ENCODE results near the gene GPRC6A.
"Not testable (repeated sequence)": the region's sequence is repeated elsewhere in the genome, so short reads cannot be mapped to it uniquely, and the experiment has no call there.

GPRC6A gene, protein sequence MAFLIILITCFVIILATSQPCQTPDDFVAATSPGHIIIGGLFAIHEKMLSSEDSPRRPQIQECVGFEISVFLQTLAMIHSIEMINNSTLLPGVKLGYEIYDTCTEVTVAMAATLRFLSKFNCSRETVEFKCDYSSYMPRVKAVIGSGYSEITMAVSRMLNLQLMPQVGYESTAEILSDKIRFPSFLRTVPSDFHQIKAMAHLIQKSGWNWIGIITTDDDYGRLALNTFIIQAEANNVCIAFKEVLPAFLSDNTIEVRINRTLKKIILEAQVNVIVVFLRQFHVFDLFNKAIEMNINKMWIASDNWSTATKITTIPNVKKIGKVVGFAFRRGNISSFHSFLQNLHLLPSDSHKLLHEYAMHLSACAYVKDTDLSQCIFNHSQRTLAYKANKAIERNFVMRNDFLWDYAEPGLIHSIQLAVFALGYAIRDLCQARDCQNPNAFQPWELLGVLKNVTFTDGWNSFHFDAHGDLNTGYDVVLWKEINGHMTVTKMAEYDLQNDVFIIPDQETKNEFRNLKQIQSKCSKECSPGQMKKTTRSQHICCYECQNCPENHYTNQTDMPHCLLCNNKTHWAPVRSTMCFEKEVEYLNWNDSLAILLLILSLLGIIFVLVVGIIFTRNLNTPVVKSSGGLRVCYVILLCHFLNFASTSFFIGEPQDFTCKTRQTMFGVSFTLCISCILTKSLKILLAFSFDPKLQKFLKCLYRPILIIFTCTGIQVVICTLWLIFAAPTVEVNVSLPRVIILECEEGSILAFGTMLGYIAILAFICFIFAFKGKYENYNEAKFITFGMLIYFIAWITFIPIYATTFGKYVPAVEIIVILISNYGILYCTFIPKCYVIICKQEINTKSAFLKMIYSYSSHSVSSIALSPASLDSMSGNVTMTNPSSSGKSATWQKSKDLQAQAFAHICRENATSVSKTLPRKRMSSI

DNA sequence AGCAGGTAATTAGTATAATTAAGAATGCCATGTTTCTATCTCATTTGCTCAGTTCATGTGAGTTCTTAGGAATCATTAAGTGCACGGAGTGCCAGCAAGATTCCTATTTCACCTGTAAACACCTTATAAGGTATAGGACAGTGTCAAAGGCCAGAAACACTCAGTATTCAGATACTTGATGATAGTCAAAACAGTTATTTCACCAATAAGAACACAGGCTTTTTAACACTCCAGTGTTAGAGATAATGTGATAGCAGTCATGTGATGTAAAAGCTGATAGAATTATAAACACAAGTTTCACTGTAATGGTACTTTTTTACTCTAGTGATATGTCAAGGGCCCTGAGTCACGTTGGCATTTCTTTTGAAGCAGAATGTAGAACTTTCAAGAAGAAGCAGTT is at the start of gene GPRC6A:
TSS of gene GPRC6A (minus strand) at position 101 of the 400 bp plus-strand sequence. CDS start at position 31, 70 bp downstream.
- DNase-seq, result no peak

DNA sequence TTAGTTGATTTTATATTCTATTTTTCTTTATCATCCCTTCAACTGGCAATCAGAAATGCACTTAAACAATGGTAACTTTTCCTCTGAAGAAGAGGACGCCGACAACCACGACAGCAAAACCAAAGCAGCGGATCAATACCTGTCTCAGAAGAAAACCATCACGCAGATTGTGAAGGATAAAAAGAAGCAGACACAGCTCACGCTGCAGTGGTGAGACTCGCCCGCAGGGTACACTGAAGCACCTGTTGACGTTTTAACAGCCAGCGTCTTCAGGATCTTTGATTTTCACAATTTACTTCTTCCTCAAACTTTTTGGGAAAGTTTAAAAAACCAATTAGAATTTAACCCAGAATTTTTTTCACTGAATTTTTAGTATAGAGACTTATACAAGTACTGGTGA is 48.9 kb upstream of the GPRC6A start:
- DNase-seq, result no peak

DNA sequence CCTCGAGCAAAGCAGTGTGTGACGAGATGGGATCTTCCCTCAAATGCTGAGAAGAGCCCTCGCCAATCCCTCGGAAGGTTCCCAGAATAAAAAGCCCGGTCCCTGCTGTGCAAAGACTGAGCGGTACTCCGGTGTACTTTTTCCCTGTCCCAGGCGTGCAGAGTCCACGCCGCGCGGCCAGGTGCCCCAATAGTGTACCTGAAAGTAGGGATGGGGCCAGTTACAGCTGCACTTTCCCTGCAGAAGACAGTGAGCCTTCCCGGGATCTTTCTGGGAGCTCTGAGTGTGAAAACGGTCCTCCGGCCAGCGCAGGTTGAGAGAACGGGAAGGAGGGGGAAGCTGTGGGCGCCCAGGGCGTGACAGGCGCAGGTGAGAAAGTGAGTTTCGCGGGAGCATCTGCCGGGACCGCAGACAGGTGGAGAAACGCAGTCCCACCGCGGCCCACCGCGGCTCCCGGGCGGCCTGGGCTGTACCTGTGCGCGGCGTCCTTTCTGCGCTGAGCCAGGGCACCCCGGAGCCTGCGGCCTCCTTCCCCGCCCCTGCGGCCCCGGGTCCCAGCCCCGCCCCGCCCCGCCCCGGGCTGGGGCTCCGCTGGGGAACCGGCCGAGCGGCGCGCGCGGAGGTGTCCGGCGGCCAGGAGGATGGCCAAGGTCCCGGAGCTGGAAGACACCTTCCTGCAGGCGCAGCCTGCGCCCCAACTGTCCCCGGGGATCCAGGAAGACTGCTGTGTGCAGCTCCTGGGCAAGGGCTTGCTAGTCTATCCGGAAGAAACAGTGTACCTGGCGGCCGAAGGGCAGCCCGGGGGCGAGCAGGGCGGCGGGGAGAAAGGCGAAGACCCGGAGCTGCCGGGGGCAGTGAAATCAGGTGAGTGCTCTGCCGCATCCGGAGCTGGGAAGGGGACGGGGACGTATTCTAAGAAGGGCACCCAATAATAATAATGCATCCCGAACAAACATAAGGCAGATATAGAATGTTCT is 48.0 kb upstream of the GPRC6A start, which contains the start of gene RFX6:
TSS of gene RFX6 (plus strand) at position 608 of the 977 bp plus-strand sequence. CDS start at position 642, 34 bp downstream.
- no peak for DNase-seq

DNA sequence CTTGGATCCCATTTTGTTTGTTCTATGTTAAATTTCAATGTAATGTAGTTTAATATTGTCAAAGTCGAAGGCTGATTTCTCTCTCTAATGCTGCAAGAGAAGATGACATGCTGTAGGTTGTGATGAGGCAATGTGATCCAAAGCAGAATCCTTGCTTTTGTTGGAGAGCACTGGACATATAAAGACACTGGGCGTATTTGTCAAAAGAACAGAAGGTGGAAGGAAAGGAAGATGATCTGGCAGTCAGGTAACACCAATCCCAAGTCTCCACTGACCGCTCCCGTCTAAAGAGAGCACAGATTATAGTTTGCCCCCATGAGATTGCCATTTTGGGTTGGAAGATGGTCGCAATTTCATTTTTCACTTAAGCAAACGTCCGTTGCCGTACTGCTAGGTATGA is 47.2 kb upstream of the GPRC6A start:
- DNase-seq, result no peak

DNA sequence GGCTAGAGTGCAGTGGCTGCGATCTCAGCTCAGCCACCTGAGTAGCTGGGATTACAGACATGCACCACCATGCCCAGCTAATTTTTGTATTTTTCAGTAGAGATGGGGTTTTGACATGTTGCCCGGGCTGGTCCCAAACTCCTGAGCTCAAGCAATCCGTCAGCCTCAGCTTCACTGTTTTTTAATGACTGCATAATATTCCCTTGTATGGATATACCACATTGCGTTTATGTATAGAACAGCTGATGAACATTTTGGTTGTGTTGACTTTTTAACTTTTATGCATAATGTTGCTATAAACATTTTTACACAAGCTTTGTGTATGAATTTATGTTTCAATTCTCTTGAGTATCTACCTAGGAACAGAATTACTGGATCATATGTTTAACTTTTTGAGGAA is 43.9 kb upstream of the GPRC6A start:
- DNase-seq, result no peak

DNA sequence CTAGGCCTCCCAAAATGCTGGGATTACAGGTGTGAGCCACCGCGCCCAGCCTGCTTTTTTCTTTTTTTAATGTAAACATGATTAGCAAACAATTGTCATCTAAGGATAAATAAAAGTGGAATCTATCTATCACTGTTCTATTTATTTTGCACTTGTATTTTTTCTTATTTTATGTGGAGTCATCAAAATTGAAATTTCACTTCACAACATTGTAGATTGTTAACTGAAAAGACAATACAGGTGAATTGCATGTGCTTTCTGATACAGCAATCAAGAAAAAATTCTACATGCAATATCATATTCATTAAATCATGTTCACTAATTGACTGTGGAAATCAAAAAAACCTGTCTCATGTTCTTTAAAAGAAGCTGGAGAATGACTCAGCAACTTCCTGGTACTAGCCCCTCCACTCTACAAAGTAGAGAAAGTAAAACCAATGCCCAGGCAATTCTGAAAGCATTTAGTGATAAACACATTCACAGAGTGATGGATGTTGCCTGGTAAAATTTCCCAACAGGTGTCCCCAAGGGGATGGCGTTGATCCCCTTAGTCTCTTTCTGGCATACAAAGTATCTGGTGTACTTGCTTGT is 37.5 kb upstream of the GPRC6A start:
- no peak for DNase-seq

DNA sequence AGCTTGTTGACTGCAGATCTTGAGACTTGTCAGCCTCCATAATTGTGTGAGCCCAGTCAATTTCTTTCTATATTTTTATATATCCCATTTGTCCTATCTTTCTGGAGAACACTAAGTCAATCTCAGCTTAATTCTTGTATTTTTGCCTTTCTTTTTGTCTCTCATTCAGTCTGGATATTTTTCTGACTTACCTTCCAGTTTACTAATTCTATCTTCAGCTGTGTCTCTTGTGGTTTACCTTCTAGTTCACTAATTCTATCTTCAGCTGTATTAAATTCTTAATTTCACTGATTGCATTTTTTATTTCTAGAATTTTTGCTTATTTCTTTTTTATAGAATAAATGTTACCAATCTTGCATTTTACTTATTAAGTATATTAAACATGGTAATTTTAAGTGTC is 30.4 kb upstream of the GPRC6A start:
- DNase-seq, result no peak

DNA sequence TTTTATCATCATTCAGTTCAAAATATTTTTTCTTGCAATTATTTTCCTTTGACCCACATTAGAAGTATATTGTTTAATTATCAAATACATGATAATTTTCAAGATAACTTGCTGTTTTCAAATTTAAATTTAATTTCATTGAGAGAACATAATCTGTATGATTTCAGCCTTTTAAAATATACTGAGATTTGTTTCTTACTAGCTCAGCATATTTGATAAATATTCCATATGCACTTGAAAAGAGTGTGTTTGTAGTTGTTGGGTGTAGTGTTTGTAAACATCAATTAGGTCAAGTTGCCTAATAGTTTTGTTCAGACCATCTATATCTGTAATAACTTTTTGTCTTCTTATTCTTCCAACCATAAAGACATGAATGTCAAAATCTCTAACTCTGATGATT is 29.2 kb upstream of the GPRC6A start:
- DNase-seq, result no peak

DNA sequence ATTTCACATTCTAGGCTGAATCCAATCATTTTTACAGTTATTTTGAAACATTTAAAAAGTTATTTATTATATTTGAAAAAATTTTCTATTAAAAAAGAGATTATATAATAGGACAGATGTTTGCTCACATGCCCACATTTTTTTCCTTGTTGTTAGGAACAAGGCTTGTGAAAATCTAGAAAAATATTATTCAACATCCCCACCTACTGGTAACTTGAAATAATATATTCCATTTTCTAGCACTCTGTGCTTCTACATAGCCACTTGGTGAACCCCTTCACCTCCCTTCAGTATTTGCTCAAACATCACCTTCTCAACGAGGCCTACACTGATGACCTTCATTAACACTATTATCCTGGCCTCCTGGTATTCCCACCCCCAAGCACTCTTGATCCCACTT is 18.3 kb upstream of the GPRC6A start:
- DNase-seq, result no peak

DNA sequence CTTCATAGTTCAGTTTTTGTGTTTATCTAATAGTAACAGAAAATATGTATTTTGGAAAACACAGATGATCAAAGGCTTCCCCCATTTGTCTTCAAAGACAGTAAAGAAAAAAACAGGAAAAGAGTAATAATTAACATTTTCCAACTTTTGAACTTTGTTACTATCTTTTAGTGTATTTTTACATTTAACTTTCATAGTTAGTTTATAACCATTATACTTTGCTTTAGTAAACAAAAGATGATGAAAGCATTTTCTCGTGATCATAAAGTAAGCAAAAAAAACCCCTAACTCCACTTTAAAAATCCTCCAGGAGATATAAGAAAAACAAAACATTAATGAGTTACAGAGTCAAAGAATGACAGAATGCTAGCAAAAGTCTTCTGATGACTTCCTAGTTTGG is 13.6 kb upstream of the GPRC6A start:
- no peak for DNase-seq

DNA sequence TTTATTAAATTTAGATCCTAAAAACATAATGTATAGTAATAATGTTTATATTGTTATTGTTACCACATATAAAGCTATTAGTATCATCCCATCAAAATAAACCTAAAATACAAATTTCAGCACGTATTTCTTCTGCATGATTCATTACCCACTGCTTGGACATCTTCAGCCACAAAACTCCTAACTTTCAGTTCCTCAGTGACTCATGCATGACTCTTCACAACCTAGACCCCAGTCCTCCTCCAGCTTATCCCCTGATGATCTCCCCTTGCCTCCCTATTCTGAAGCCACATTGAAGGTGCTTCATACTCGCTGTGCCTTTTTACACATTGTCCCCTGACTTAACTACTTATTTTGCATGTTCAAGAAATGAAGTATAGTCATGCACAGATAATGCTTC is 11.2 kb upstream of the GPRC6A start:
- DNase-seq, result no peak

DNA sequence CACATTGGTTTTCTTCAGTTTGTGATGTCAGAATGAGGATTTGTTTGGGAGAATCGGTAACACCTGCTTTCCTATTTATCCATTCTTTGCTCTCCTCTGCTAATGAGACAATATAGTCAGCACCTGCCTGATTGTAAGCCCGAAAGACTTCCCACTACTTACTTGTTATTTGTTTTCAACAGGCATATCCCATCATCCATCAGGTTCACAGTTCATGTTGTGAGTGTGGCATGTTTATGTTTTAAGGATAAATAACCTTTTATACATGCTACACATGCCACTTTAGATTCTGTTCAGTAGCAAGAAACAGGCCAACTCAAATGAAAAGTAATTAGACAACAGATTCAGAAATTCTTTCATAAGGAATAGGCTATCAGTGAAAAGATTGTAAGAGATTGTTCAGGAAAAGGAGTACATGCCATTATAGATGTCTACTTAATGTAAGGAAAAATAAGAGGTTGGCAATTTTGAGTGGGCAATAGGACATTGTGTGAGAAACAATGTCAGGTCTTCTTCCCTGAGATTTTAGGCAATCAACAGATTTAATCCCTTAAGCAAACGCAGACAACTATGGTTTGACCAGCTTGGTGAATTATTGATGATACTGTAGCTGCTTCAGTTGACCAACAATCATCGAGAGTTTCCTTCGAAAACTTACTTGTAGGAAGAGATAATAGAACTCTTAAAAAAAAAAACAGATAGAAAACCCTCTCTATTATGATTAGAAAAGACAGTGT is 7.9 kb upstream of the GPRC6A start:
- DNase-seq, result no peak

DNA sequence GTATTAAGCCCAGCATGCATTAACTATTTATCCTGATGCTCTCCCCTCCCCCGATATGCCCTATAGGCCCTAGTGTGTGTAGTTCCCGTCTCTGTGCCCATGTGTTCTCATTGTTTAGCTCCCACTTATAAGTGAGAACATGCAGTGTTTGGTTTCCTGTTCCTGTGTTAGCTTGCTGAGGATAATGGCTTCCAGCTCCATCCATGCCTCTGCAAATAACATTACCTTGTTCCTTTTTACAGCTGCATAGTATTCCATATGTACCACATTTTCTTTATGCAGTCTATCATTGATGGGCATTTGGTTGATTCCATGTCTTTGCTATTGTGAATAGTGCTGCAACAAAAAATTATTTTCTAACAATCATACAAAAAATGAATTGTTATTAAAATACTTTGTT is 5.6 kb upstream of the GPRC6A start:
- not testable (repeated sequence) for DNase-seq

DNA sequence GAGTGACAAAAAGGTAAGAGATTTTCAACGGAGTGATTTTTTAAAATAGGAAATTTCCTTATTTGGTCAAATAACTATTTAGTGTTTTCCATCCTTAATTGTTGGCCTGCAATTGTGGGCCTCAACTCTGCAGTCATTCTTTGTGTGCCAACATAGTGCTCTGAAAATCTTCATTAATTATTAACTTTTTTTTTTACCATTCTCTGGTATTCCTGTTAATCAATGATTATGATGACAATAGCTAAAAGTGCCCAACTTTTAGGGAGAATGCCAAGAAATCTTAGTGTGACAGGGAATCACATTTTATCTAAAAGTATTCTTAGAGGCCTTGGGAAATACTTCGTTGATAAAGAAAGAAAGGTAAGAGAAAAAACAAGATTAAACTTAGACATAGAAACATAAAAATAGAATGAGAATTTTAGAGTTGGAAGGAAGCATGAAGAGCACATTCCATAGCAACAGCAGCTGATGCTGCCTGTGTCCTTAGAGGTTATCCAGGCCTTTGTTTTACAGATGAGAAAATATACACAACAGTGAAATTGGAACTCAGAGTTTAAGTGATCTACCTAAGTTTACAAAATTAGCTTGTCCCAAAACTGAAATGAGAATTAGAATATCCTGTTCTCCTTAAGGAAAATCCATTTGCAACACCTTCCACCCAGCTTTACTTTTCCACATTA is 1.2 kb downstream of the GPRC6A start:
- DNase-seq, result no peak

DNA sequence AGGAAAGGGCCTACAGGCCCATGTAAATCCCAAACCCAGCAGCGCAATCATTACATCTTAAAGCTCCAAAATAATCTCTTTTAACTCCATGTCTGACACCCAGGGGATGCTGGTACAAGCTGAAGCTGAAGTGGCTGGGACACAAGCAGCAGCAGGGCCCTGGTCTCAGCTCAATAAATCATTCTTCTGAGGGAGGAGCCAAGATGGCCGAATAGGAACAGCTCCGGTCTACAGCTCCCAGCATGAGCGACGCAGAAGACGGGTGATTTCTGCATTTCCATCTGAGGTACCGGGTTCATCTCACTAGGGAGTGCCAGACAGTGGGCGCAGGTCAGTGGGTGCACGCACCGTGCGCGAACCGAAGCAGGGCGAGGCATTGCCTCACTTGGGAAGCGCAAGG is 12.5 kb downstream of the GPRC6A start:
- DNase-seq, result not testable (repeated sequence)

DNA sequence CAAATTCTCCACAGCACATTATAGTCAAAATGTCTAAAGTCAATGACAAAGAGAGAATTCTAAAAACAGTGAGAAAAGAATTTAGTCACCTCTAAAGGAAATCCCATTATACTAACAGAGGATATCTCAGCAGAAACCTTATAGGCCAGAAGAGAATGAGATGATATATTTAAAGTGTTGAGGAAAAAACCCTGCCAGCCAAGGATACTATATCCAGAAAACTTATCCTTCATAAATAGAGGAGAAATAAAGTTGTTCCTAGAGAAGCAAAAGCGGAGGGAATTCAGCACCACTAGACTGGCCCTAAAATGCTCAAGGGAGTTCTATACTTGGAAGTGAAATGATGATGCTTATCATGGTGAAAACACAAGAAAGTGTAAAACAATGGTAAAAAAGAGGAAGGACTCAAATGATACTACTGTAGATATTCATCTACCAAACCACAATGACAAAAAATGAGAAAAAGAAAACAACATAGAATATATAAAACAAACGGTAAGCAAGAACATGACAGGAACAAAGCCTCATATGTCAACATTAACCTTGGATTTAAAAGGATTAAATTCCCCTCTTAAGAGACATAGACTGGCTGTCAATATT is 16.7 kb downstream of the GPRC6A start:
- DNase-seq, result no peak

DNA sequence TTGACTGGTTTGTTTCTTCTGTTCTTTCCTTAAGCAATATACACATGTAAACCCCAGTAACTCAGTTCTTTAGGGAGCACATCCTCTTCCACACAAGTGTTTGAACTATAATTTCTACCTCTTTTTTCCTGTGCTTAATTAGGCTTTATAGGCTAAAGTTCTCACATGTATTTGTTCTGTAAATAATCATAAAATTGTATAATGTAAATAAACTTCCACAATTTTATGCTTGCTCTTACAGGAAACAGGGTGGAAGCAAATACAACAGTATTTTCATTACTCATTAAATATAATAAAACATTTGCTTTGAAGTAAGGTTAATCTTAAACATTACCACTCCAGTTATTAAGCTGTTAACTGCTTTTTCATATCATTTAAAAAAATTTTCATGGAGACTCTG is 26.9 kb downstream of the GPRC6A start:
- no peak for DNase-seq

DNA sequence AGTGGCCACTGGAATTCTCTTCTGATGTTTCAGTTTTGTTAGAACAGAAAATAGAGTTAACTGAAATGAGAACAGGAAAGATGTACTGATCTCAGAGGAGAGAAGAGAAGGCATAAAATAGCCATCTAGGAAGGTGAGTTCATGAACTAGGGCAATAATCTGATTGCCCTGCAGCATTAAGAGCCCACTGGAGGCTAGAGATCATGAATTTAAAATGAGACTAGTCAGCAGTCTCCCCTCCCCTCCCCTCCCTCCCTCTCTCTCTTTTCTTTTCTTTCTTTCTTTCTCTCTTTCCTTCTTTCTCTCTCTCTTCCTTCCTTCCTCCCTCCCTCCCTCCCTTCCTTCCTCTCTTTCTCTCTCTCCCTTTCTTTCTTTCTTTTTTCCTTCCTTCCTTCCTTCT is 28.9 kb downstream of the GPRC6A start:
- DNase-seq, result no peak

DNA sequence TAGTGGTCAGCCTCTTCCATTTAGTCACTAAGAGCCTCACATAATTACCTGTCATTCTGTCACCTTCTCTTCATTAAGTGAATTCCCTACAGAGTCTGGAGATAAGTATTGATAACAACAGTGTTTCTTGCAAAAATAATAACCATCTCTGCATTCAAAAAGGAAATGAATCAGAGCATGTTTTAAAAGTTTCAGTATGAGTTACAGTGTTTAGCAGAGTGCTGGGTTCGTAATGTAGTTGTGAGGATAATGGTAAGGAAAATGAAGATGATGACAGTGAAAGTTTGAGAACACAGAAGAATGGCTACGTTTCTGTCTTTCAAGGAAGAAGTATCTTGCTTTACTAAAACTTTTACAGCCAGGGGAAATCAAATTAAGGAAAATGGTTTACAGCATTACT is 31.3 kb downstream of the GPRC6A start:
- no peak for DNase-seq

DNA sequence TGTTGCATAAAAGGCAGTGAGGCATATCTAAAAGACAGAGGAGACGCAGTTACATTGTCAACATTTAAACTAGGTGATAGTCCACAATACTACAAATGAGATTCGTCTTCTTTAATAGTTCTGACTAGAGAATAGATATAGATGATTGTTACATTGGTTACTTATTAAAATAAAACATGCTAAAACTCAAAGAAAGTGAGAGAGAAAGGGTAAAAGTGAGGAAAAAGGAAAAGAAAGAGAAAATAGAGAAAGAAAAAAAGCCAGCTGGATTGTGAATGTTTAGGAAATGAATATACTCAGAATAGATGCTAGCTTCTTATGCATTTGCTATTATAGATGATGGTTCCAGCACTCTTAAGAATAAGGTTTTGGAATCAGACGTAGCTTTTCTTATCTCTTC is 35.7 kb downstream of the GPRC6A start:
- no peak for DNase-seq

DNA sequence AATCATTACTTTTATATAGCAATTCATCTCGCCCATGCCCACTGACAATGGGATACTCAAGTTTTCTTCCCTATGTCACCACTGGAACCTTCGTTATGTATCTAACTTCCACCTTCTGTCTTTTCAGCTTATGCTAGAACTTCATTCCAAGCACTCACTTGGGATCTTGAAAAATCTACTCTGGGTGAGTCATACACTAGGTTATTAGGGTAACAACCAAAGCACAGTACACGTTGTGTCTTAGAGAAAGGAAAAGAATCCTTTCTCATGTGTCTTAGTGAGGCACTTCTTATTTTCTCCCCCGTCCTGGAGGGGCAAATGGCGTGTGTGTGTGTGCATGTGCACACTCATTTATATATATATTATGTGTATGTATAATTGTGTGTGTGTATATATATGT is 45.0 kb downstream of the GPRC6A start:
- DNase-seq, result no peak
